Endometrial microvascular endothelial cells (primary cell): Measurements from ENCODE around the gene OR2M3. TPM values are rescaled to one million over a fixed set of nuclear protein-coding genes. Genes with fewer than 3 reads are reported as not detected.
"Not testable (repeated sequence)": the region's sequence is repeated elsewhere in the genome, so short reads cannot be mapped to it uniquely, and the experiment has no call there.

Experiments
- in situ Hi-C: cut with HindIII; loops from 2 replicates; pipeline ENCODE4 v1.10.0; 2017; ENCODE audit warnings: low sequenced_read_pairs, low pct_unique_long_range_greater_than_20kb; ENCODE audit errors: inconsistent ontology term
- total RNA-seq: library from RNA; depleted of rRNA; stranded (reverse); fragments of >200 nt; gene quantifications from one replicate; pipeline ENCODE4 v1.2.3, GENCODE V29; 2015; ENCODE audit errors: inconsistent ontology term

OR2M3 gene
- not detected for total RNA-seq

GRCh38 chr1:248196965-248197364, at the start of gene OR2M3:
TSS of gene OR2M3 (plus strand) at chr1:248197265. CDS start at chr1:248203068, 5,803 bp downstream.
- in situ Hi-C loops: no loop called here

GRCh38 chr1:248152056-248152827, 44.8 kb upstream of the OR2M3 start:
- in situ Hi-C loops: no loop called here

GRCh38 chr1:248155927-248156326, 41.1 kb upstream of the OR2M3 start:
- in situ Hi-C loops: no loop called here

GRCh38 chr1:248158758-248159157, 38.3 kb upstream of the OR2M3 start:
- in situ Hi-C loops: no loop called here

- in situ Hi-C loops: no loop called here
These were observed 33.0 kb upstream of the OR2M3 start for GRCh38 chr1:248164031-248164430.

- in situ Hi-C loops: no loop called here
These were observed 31.9 kb upstream of the OR2M3 start for GRCh38 chr1:248165186-248165585.

GRCh38 chr1:248174521-248174920, 22.5 kb upstream of the OR2M3 start, which contains the start of gene OR2M2:
TSS of gene OR2M2 (plus strand) at chr1:248174821. CDS start at chr1:248179986, 5,165 bp downstream.
- in situ Hi-C loops: no loop called here

- in situ Hi-C loops: no loop called here
These were observed 13.1 kb upstream of the OR2M3 start for GRCh38 chr1:248183996-248184395.

GRCh38 chr1:248187363-248187762, 9.7 kb upstream of the OR2M3 start:
- in situ Hi-C loops: no loop called here

GRCh38 chr1:248189026-248189425, 8.0 kb upstream of the OR2M3 start:
- in situ Hi-C loops: no loop called here

- in situ Hi-C loops: no loop called here
These were observed 2.9 kb upstream of the OR2M3 start for GRCh38 chr1:248194117-248194516.

- in situ Hi-C loops: no loop called here
These were observed 18.8 kb downstream of the OR2M3 start for GRCh38 chr1:248215880-248216279.

GRCh38 chr1:248225537-248225936, 28.5 kb downstream of the OR2M3 start:
- in situ Hi-C loops: no loop called here

GRCh38 chr1:248229360-248229908, 32.4 kb downstream of the OR2M3 start:
- in situ Hi-C loops: no loop called here

GRCh38 chr1:248231117-248231516, 34.1 kb downstream of the OR2M3 start, which contains the start of gene OR2M4:
TSS of gene OR2M4 (plus strand) at chr1:248231417. CDS start at chr1:248238929, 7,512 bp downstream.
- in situ Hi-C loops: no loop called here

- in situ Hi-C loops: no loop called here
These were observed 42.4 kb downstream of the OR2M3 start for GRCh38 chr1:248239478-248239877.

- in situ Hi-C loops: no loop called here
These were observed 46.1 kb downstream of the OR2M3 start for GRCh38 chr1:248243204-248243603.

- in situ Hi-C loops: not testable (repeated sequence)
These were observed 62.2 kb downstream of the OR2M3 start for GRCh38 chr1:248259309-248259708.
